Activated naive CD4-positive, alpha-beta T cell treated with anti-CD3 and anti-CD28 coated beads, Interleukin-2, amount 10 ng/mL, durations not matched to agents 7 days and 5 days (primary cell): ENCODE results near the gene RPL36A.

ENCODE experiments used
- CTCF ChIA-PET: fragments of 350-600 bp; sonication (Branson Sonifier 250); formaldehyde crosslinking; loops from one replicate; lab custom pipeline; 2021; ENCODE audit warnings: antibody characterized with exemption; lab: Charles Lee
- DNase-seq: peaks from one replicate; pipeline ENCODE4 v3.0.0-alpha.2; 2020
- H3K27ac Mint-ChIP-seq: one replicate; pipeline ENCODE4 v1.8.0; 2021; ENCODE audit warnings: mild to moderate bottlenecking, moderate library complexity, mixed read lengths
- H3K27me3 Mint-ChIP-seq: one replicate; pipeline ENCODE4 v1.8.0; 2021; ENCODE audit warnings: mild to moderate bottlenecking, mixed read lengths
- H3K36me3 Mint-ChIP-seq: one replicate; pipeline ENCODE4 v1.8.0; 2021; ENCODE audit warnings: mixed read lengths
- H3K4me1 Mint-ChIP-seq: one replicate; pipeline ENCODE4 v1.8.0; 2021; ENCODE audit warnings: mixed read lengths
- H3K4me3 Mint-ChIP-seq: one replicate; pipeline ENCODE4 v1.8.0; 2021; ENCODE audit warnings: mild to moderate bottlenecking, moderate library complexity, mixed read lengths
- H3K9me3 Mint-ChIP-seq: one replicate; pipeline ENCODE4 v1.8.0; 2021; ENCODE audit warnings: mixed read lengths

Gene RPL36A

DNA sequence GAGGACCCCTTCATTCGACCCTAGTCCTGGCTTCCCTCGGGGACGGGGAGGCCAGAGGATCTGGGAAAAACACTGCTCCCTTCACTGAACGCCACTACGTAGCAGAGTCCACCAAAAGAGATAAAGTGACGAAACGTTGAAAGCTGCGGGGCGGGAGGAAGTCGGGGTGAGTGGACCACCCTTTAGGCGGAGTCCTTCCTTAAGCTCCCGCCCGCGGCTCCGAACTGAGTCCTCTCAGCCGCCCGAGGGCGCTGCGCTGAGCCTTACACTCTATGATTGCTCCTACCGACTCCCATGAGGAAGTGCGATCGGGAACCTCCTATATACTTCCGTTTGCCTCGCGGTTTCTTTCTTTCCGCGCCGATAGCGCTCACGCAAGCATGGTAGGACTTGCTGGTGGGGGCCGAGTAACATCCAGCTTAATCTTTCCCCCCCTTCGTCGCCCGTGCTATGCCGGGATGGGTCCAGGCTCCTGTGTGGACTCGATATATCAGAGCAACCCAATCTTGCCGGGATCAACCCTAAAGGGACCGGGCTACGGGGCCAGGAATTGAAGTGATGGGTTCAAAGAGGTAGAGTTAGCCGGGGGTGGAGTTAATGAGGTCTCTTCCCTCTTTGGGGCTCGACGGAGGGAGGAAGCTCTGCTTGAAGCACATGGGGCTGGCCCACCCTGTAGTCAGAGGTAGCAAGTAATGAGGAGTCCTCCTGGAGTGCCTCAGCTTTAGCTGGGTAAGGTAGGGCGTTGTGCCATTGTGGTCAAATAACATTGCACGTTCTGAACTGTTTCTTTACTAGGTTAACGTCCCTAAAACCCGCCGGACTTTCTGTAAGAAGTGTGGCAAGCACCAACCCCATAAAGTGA, at the start of gene RPL36A:
Gene RPL36A, plus strand, starts transcription at position 348 of the 862 bp plus-strand sequence. Its CDS starts 33 bp downstream, at position 381.
- H3K4me1 Mint-ChIP-seq: peaks cover 30% of the 10 kb centered on the region
- DNase-seq: peak; percentile 86
- CTCF ChIA-PET: interaction anchor here (0.5 to 1.4 kb wide), 6 partner anchors 11 to 349 kb away, joined by 3 to 6 read pairs (median 3); partner anchors contain the start of gene TIMM8A
- no peaks in the 10 kb centered on the region for H3K9me3 Mint-ChIP-seq
- peak within 1 kb of the TSS; percentile 94 for H3K4me3 Mint-ChIP-seq
- peaks cover 32% of the 10 kb centered on the region for H3K36me3 Mint-ChIP-seq
- peak within 1 kb of the TSS; percentile 90 for H3K27ac Mint-ChIP-seq
- H3K27me3 Mint-ChIP-seq: peaks cover 6% of the 10 kb centered on the region

DNA sequence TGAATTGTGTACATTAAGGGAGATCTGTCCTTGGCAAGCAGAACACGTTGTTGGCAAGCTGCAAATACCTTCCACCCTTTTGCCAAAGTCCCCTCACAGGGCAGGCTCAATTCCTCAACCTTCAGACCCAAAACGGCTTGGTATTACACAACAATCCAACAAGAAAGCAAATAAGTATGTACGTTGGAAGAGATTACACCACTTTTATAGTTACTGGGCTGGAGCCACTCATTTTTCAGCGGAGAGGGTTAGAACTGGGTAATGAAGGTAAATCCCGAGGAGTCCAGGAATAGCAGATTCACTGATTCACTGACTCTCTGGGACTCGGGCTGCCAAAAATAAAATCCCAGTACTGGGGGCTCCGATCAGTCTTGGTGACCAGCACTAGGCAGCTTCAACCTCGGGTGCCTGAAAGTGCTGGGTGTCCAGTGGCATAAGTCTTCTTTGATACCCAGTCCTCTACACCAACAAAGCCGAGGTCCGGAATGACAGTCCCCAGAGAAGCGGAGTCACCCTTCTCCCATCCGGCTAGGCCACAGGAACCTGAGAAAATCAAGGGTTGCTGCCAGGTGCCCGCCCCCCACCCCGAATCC, 42.9 kb upstream of the RPL36A start:
- peak overlapping the region; percentile 86 for H3K4me3 Mint-ChIP-seq
- peaks cover 21% of the 10 kb centered on the region for H3K4me1 Mint-ChIP-seq
- H3K9me3 Mint-ChIP-seq: no peaks in the 10 kb centered on the region
- H3K27ac Mint-ChIP-seq: peak overlapping the region; percentile 86
- CTCF ChIA-PET: interaction anchor here (1.7 kb wide), 1 partner anchor 42 kb away, joined by 3 read pairs; no protein-coding TSS in a partner anchor
- no peaks in the 10 kb centered on the region for H3K27me3 Mint-ChIP-seq
- peaks cover 12% of the 10 kb centered on the region for H3K36me3 Mint-ChIP-seq
- DNase-seq: no peak

DNA sequence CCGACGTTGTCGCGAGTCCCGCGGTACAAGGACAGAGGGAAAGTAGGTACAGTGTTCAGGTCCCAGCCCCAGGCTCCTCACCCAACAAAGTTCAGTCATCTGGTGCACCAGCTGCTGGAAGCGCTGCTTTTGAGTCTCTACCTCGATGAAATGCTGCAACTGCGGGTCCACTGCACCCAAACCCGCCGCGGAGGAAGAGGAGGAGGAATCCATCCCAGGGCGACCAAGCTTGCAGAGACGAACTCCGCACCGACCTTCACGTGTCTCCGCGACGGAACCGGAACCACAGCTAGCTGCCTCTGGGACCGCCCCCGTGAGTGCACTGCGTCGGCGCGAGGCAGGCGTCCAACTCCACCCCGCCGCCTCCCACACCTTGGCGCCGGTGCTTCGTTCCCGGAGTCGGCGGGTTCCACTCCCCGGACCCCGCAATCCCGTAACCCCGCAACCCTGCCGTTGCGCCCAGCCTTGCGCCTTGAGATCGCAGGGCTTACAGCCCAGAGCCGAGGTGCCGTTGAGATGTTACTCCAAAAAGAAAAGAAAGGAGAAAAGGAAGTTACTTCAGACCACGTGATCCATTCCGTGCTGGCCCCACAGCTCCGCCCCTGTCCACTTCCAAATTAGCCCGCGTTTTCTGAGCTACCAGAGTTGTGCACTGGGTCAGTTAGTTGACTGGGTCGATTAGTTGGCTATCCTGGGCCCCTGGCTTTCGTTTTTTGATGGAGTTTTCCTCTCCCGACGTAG, 42.2 kb upstream of the RPL36A start, which contains the start of gene TIMM8A:
Gene TIMM8A, minus strand, starts transcription at position 291 of the 741 bp plus-strand sequence. Its CDS starts 78 bp downstream, at position 213.
- H3K4me1 Mint-ChIP-seq: peaks cover 21% of the 10 kb centered on the region
- CTCF ChIA-PET: interaction anchor here (1.7 kb wide), 1 partner anchor 42 kb away, joined by 3 read pairs; no protein-coding TSS in a partner anchor
- peak within 1 kb of the TSS; percentile 86 for H3K27ac Mint-ChIP-seq
- peak within 1 kb of the TSS; percentile 86 for H3K4me3 Mint-ChIP-seq
- DNase-seq: peak; percentile 85
- no peaks in the 10 kb centered on the region for H3K9me3 Mint-ChIP-seq
- peaks cover 12% of the 10 kb centered on the region for H3K36me3 Mint-ChIP-seq
- no peaks in the 10 kb centered on the region for H3K27me3 Mint-ChIP-seq

DNA sequence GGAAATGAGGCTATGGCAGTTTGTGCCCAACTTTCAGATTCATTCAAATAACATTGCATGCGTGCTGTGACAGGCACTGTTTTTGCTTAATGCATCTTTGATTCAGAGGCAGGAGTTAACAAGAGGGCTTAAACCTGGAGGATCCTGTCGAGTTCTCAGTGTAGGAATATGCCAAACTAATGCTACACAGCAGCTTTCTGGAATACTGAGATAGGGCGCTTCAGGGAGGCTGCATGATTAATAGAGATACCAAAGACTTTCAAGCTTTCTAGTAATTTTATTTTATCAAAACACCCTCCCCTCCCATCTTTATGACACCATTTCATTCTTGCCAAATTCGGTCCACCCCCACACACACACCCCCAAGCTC, 41.6 kb upstream of the RPL36A start:
- peak overlapping the region; percentile 86 for H3K4me3 Mint-ChIP-seq
- H3K4me1 Mint-ChIP-seq: peaks cover 21% of the 10 kb centered on the region
- H3K36me3 Mint-ChIP-seq: peaks cover 10% of the 10 kb centered on the region
- no peaks in the 10 kb centered on the region for H3K27me3 Mint-ChIP-seq
- no peaks in the 10 kb centered on the region for H3K9me3 Mint-ChIP-seq
- peak overlapping the region; percentile 86 for H3K27ac Mint-ChIP-seq
- CTCF ChIA-PET: interaction anchor here (1.7 kb wide), 1 partner anchor 41 kb away, joined by 3 read pairs; no protein-coding TSS in a partner anchor
- no peak for DNase-seq

DNA sequence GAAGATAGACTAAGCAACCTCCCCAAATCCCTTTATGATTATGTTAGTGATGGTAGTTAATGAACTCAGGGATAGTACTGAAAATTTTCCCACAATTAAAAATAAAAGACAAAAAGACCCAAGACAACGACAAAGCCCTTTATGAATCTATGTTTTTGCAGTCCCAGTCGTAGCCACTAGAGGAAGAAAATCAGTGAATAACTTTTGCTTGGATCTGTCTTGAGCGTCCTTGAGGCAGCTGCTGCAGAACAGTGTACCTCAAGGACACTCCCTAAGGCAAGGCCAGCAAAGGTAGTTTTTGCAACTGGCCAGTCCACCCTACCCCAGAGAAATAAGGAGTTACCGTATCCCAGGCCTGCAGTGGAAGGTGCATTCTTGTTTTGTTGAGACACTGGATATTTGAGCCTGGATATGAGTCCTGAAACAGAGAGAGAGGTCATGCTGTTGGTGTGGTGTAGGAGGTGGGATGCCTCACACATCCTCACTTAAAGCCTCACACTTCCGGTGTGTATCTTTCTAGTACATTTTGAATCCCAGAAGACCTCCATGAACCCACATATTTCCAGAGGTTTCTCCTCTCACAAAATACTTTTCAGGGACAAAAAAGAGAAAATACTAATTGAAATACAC, 33.5 kb upstream of the RPL36A start:
- Mint-ChIP-seq H3K27me3 (peaks cover 4% of the 10 kb centered on the region), H3K4me3 (no peak overlapping the region), H3K36me3 (no peaks in the 10 kb centered on the region), H3K27ac (no peak overlapping the region), H3K4me1 (peaks cover 2% of the 10 kb centered on the region), H3K9me3 (no peaks in the 10 kb centered on the region)
- CTCF ChIA-PET: no interaction called here
- no peak for DNase-seq

DNA sequence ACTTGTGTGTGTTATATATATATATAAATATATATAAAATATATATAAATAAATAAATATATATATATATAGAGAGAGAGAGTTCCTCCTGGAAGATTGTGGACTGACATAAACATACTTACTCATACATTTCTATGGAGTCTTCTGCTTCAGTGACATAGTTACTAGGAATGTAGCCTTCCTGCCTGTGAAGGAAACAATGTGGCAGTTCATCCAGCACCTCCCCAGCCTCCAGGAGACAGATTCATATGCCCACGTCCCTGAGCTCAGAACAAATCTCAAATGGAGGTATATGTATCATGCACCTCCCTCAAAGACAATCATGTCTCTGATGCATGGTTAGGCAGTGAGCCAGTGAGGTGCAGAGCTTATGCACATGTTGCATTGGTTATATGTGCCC, 30.8 kb upstream of the RPL36A start:
- CTCF ChIA-PET: no interaction called here
- H3K27ac Mint-ChIP-seq: no peak overlapping the region
- H3K36me3 Mint-ChIP-seq: no peaks in the 10 kb centered on the region

DNA sequence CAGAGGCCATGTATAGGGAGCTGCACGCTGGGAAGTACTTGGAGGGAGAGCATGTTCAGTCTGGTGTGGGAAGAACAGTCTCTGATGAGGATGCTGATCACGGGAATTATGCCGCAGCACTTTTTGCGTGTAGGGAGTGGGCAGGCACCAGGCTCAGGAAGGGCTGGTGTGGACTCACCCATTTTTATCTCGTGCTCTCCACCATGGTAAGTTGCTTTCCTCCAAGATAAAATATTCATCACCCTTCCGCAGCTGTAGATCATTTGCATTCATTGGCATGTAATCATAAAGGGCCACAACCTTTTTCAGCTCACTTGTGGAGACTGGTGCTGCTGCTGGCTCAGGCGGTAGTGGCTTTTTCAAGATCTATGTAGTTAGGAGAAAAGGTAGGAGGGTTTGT, 30.4 kb upstream of the RPL36A start:
- H3K4me1 Mint-ChIP-seq: peaks cover 2% of the 10 kb centered on the region
- no peak overlapping the region for H3K4me3 Mint-ChIP-seq
- no peaks in the 10 kb centered on the region for H3K36me3 Mint-ChIP-seq
- H3K27me3 Mint-ChIP-seq: peaks cover 4% of the 10 kb centered on the region
- CTCF ChIA-PET: no interaction called here
- H3K27ac Mint-ChIP-seq: no peak overlapping the region
- H3K9me3 Mint-ChIP-seq: no peaks in the 10 kb centered on the region
- no peak for DNase-seq

More for the DNA sequence above, 30.8 kb upstream of the RPL36A start:
- no peak for DNase-seq
- no peak overlapping the region for H3K4me3 Mint-ChIP-seq
- H3K9me3 Mint-ChIP-seq: no peaks in the 10 kb centered on the region
- peaks cover 2% of the 10 kb centered on the region for H3K4me1 Mint-ChIP-seq
- H3K27me3 Mint-ChIP-seq: peaks cover 4% of the 10 kb centered on the region

DNA sequence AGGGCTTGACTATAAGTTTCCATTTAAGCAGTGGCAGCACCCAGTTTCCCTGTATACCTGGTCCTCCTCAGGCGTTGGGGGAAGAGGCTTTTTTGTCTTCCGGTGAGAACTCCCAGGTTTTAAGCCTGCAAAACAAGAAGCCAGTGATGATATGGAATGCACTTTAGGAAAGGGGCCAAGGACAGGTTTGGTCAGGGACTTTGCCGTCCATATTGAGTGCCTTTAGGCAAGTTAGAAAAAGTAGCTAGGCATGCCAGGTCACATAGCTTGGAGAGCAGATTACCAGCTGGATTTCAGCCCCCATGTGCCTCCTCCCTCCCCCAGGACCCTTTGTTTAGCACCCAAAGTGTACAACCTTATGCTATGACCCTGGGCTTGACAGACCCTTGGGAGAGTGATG, 28.7 kb upstream of the RPL36A start:
- no peaks in the 10 kb centered on the region for H3K27me3 Mint-ChIP-seq
- no peaks in the 10 kb centered on the region for H3K9me3 Mint-ChIP-seq
- CTCF ChIA-PET: interaction anchor here (0.9 kb wide), 1 partner anchor 10 kb away, joined by 3 read pairs; no protein-coding TSS in a partner anchor
- no peak overlapping the region for H3K27ac Mint-ChIP-seq
- no peaks in the 10 kb centered on the region for H3K36me3 Mint-ChIP-seq
- DNase-seq: no peak
- peaks cover 2% of the 10 kb centered on the region for H3K4me1 Mint-ChIP-seq
- no peak overlapping the region for H3K4me3 Mint-ChIP-seq

DNA sequence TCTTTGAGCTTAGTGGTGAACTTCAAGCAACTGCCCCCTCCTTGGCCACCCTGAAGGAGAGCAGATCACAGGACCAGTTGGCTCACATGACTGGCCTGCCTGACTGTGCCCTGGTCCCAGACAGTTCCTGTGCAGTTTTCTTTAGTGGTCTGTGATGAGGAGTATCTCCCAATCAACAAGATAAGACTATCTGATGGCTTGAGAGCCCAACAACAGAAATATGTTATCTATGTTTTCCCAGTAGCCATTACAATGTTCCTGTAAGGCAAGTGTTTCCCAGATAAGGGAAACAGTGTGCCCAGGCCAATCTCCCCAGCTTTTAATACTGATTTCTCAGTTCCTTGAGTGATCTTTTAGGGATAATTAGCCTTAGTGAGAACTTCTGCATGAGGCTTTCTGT, 28.1 kb upstream of the RPL36A start:
- Mint-ChIP-seq H3K4me3 (no peak overlapping the region), H3K36me3 (no peaks in the 10 kb centered on the region), H3K27ac (no peak overlapping the region), H3K4me1 (no peaks in the 10 kb centered on the region), H3K9me3 (no peaks in the 10 kb centered on the region), H3K27me3 (no peaks in the 10 kb centered on the region)
- no peak for DNase-seq
- CTCF ChIA-PET: interaction anchor here (0.9 kb wide), 1 partner anchor 9 kb away, joined by 3 read pairs; no protein-coding TSS in a partner anchor

DNA sequence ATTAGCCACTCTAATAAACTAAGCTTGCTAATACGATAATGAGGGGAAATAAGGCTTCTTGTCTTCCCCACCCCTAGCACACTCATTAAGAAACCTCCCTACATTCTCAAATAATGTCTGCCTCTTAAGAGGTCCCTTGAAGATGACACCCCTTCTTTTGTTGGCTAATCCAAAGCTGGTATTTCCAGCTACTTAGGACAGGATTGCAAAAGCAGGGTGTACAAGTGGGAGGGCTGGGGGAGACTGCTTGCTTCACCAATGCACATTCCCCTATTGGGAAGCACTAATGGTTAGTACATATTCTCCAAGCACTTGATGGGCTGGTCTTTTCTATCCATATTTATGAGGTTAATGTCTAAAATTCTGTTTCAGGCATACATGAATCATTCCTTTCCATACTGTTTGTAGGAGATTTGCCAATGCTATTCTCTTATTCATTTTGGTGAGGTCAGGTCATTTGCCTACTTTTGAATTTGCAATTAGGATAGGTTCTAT, 25.5 kb upstream of the RPL36A start:
- no peak overlapping the region for H3K27ac Mint-ChIP-seq
- no peaks in the 10 kb centered on the region for H3K36me3 Mint-ChIP-seq
- H3K4me3 Mint-ChIP-seq: no peak overlapping the region
- H3K27me3 Mint-ChIP-seq: peaks cover 4% of the 10 kb centered on the region
- DNase-seq: no peak
- CTCF ChIA-PET: interaction anchor here (0.9 kb wide), 1 partner anchor 25 kb away, joined by 3 read pairs; the partner anchor contains the start of gene RPL36A
- no peaks in the 10 kb centered on the region for H3K4me1 Mint-ChIP-seq
- no peaks in the 10 kb centered on the region for H3K9me3 Mint-ChIP-seq

DNA sequence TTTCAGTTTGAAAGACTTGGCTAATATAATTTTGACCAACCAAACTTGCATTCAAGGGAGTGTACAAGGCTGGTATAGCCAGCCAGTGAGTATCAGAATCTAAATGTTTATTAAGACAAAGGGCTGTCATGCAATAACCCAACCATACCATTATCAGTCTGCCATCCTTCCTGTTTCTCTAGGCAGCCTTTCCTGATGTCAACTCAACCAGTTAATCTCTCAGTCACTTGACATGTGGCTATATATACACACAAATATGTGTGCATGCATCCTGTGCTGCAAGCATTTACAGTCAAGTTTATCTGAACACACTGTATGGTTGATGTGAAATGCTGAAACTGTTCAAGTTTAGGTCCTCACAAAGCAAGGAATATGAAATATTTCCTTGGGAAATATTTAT, 22.0 kb upstream of the RPL36A start:
- Mint-ChIP-seq H3K4me3 (no peak overlapping the region), H3K36me3 (no peaks in the 10 kb centered on the region), H3K4me1 (no peaks in the 10 kb centered on the region), H3K27ac (no peak overlapping the region), H3K9me3 (no peaks in the 10 kb centered on the region), H3K27me3 (peaks cover 4% of the 10 kb centered on the region)
- CTCF ChIA-PET: no interaction called here
- DNase-seq: no peak

DNA sequence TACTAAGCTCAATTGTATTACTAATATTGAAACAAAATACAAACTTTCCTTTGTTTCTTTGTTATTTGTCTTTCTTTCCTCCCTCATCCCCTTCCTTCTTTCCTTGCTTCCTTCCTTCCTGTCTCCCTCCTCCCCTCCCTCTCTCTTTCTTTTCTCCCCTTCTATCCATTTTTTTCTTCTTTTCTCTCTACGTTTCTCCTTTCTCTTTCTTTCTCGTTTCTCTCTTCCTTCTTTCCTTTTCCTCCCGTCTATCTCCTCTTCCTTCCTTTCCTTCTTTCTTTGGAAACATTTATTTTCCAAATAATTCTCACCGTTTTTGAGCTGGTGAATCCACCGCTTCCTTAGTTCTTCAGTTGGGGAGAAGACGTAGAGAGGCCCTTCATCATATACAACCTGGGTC, 21.1 kb upstream of the RPL36A start:
- no peaks in the 10 kb centered on the region for H3K4me1 Mint-ChIP-seq
- no peak overlapping the region for H3K27ac Mint-ChIP-seq
- H3K27me3 Mint-ChIP-seq: peaks cover 4% of the 10 kb centered on the region
- CTCF ChIA-PET: no interaction called here
- DNase-seq: no peak
- H3K4me3 Mint-ChIP-seq: no peak overlapping the region
- no peaks in the 10 kb centered on the region for H3K9me3 Mint-ChIP-seq
- H3K36me3 Mint-ChIP-seq: no peaks in the 10 kb centered on the region

DNA sequence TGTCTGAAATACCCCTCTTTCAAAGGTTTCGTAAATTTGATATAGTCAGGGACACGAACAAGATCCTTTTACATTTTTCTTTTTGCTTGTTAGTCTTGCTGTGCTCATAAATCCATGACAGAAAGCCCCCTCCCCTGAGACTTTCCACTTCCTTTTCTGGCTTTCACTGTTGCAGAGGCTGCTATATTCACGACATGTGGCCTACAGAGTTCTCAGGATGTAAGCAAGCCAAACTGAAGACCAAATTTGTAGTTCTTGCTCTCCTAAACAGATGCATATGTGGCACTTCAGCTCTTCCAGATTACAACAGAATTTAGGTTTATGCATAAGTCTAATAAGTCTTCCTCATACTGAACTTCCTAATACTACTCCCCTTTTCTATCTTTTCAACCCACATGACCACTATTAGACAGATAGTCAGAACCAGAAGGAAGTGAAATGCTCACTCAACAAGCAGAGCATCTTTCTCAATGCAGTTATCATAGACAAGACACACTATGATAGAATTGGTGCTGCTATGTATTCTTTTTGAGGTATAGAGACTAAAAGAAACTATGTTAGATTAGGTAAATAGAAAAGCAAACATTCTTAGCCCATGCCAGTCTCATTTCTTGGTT, 19.8 kb upstream of the RPL36A start:
- Mint-ChIP-seq H3K4me1 (no peaks in the 10 kb centered on the region), H3K27ac (no peak overlapping the region), H3K27me3 (peaks cover 4% of the 10 kb centered on the region), H3K36me3 (no peaks in the 10 kb centered on the region), H3K4me3 (no peak overlapping the region), H3K9me3 (no peaks in the 10 kb centered on the region)
- CTCF ChIA-PET: no interaction called here
- DNase-seq: no peak
